HepG2 (cell line): ENCODE measurements around the gene DCAF7. TPM values are rescaled to one million over a fixed set of nuclear protein-coding genes. Genes with fewer than 3 reads are reported as not detected.

Experiments used
- ASH2L ChIP-seq: fragments of 300-600, 200-600 bp; sonication (generic); IDR thresholded peaks from 2 replicates; pipeline ENCODE4 v1.7.0; 2017; ENCODE audit warnings: low read depth, mild to moderate bottlenecking, moderate library complexity, mixed read lengths, low read length; ENCODE audit not compliant: insufficient read length
- BCL3 ChIP-seq: sonication (generic); formaldehyde crosslinking; IDR thresholded peaks from 2 replicates; pipeline ENCODE4 v1.5.1; 2020; ENCODE audit warnings: mild to moderate bottlenecking, missing genetic modification reagents, moderate library complexity
- DDIT3 ChIP-seq: sonication (generic); formaldehyde crosslinking; IDR thresholded peaks from 2 replicates; pipeline ENCODE4 v1.4.0; 2020; ENCODE audit warnings: mild to moderate bottlenecking, missing genetic modification reagents
- ERF ChIP-seq: IDR thresholded peaks from 2 replicates; pipeline ENCODE4 v1.6.1; 2018; ENCODE audit warnings: missing biosample characterization, missing genetic modification reagents
- HNRNPK ChIP-seq: fragments of 200-400 bp; formaldehyde crosslinking; IDR thresholded peaks from 2 replicates; pipeline ENCODE4 v1.6.1; 2018; ENCODE audit warnings: low read length, low read depth, moderate library complexity, mild to moderate bottlenecking; ENCODE audit not compliant: poor library complexity, severe bottlenecking
- HNRNPUL1 ChIP-seq: fragments of 200-400 bp; formaldehyde crosslinking; IDR thresholded peaks from 2 replicates; pipeline ENCODE4 v1.6.1; 2017; ENCODE audit warnings: low read depth, mild to moderate bottlenecking, low read length, moderate library complexity
- MAFG ChIP-seq: sonication (generic); formaldehyde crosslinking; IDR thresholded peaks from 2 replicates; pipeline ENCODE4 v1.5.1; 2020; ENCODE audit warnings: mild to moderate bottlenecking, missing genetic modification reagents
- MATR3 ChIP-seq: sonication (generic); formaldehyde crosslinking; IDR thresholded peaks from 2 replicates; pipeline ENCODE4 v1.4.0; 2020; ENCODE audit warnings: missing genetic modification reagents
- MTA1 ChIP-seq: sonication (generic); formaldehyde crosslinking; IDR thresholded peaks from 2 replicates; pipeline ENCODE4 v1.4.0; 2020; ENCODE audit warnings: missing genetic modification reagents, mild to moderate bottlenecking, borderline replicate concordance
- NFRKB ChIP-seq: fragments of 450-650 bp; IDR thresholded peaks from 2 replicates; pipeline ENCODE4 v1.6.1; 2017
- NFYB ChIP-seq: sonication (generic); formaldehyde crosslinking; IDR thresholded peaks from 2 replicates; pipeline ENCODE4 v1.4.0; 2020; ENCODE audit warnings: missing genetic modification reagents
- PAF1 ChIP-seq: IDR thresholded peaks from 2 replicates; pipeline ENCODE4 v1.6.1; 2016; ENCODE audit warnings: missing genetic modification reagents, missing compliant biosample characterization
- PATZ1 ChIP-seq: sonication (generic); formaldehyde crosslinking; IDR thresholded peaks from 2 replicates; pipeline ENCODE4 v1.4.0; 2020; ENCODE audit warnings: missing genetic modification reagents
- SOX5 ChIP-seq: IDR thresholded peaks from 2 replicates; pipeline ENCODE4 v1.6.1; 2016; ENCODE audit warnings: borderline replicate concordance
- TFE3 ChIP-seq: IDR thresholded peaks from 2 replicates; pipeline ENCODE4 v1.6.1; 2016
- ZBTB14 ChIP-seq: sonication (generic); formaldehyde crosslinking; IDR thresholded peaks from 2 replicates; pipeline ENCODE4 v1.4.0; 2020; ENCODE audit warnings: missing genetic modification reagents
- ZNF333 ChIP-seq: sonication (generic); formaldehyde crosslinking; IDR thresholded peaks from 2 replicates; pipeline ENCODE4 v1.4.0; 2020; ENCODE audit warnings: mild to moderate bottlenecking, missing genetic modification reagents, borderline replicate concordance
- ZNF800 ChIP-seq: sonication (generic); formaldehyde crosslinking; IDR thresholded peaks from 2 replicates; pipeline ENCODE4 v1.4.0; 2020; ENCODE audit warnings: missing genetic modification reagents
- ZNF891 ChIP-seq: sonication (generic); formaldehyde crosslinking; IDR thresholded peaks from 2 replicates; pipeline ENCODE4 v1.5.0; 2020; ENCODE audit warnings: mild to moderate bottlenecking, missing genetic modification reagents
- polyA plus RNA-seq, 8 experiments: library from polyadenylated mRNA; depleted of rRNA in 3 of 8; stranded (reverse) in 7 of 8; unstranded in 1 of 8; fragments of >200 nt; fragmentation: Illumina TruSeq in 4 of 8; extraction: Trizol in 4 of 8; gene quantifications; 2 replicates each; pipeline versions ENCODE4 v1.2.1 to v1.2.3, GENCODE V29; 2011 to 2016; ENCODE audit warnings: low read depth in 4 of 8, missing spikeins in 1 of 8, mixed read lengths in 1 of 8; ENCODE audit not compliant: insufficient read depth in 1 of 8
- total RNA-seq, 5 experiments: library from RNA; depleted of rRNA; stranded (reverse); fragments of >200 nt; fragmentation: Illumina TruSeq; extraction: Trizol; gene quantifications; 2 replicates each; pipeline ENCODE4 v1.2.3, GENCODE V29; 2016; ENCODE audit warnings: low read depth in 1 of 5

The DCAF7 gene
- total and polyA plus RNA-seq, 2 of the 13 experiments (the other 11 are each of a cell fraction or from before 2014, with no cell fraction given), result 55.2 to 73.4 TPM

- TF ChIP-seq ZNF800 (CRISPR knock-in tag) (peak; percentile 83), ERF (CRISPR knock-in tag) (peak; percentile 22; the same call in 1 of the 2 replicates), DDIT3 (CRISPR knock-in tag) (no peak; the same call in 1 of the 2 replicates), MTA1 (no peak), NFYB (no peak), PATZ1 (CRISPR knock-in tag) (peak; percentile 62), MAFG (CRISPR knock-in tag) (no peak), MATR3 (no peak), SOX5 (CRISPR knock-in tag) (no peak), ASH2L (peak; percentile 65), BCL3 (CRISPR knock-in tag) (0 out of 2 replicates have a peak, but pooled peaks have one; percentile 14), PAF1 (no peak), ZBTB14 (peak; percentile 59; the same call in 1 of the 2 replicates), HNRNPK (no peak), HNRNPUL1 (no peak), ZNF891 (peak; percentile 80; the same call in 1 of the 2 replicates), TFE3 (CRISPR knock-in tag) (no peak), ZNF333 (CRISPR knock-in tag) (0 out of 2 replicates have a peak, but pooled peaks have one; percentile 45), NFRKB (no peak)
Measured at GRCh38 chr17:63622574-63623390, 72.5 kb downstream of the DCAF7 start (continued).
